IMR-90 (cell line): Measurements from ENCODE around the gene KLHL28. TPM values are rescaled to one million over a fixed set of nuclear protein-coding genes. Genes with fewer than 3 reads are reported as not detected.

Experiments
- ATAC-seq: fragments of 200-7000 bp; cut with Tn5 transposase; 2 replicates; pipeline ENCODE4 v1.9.1; 2020; ENCODE audit warnings: low read depth, mild to moderate bottlenecking, moderate library complexity
- BruUV-seq: library from RNA; stranded (reverse); fragments of 400-500 nt; replicated peaks from 2 replicates; lab custom pipeline; 2021; lab: Mats Ljungman, UMichigan
- CTCF ChIA-PET: fragments of 300-600 bp; formaldehyde crosslinking; extraction: SDS; loops from one replicate; lab custom pipeline; 2021; ENCODE audit warnings: antibody characterized with exemption; lab: Yijun Ruan, JAX
- POLR2A ChIA-PET: fragments of 300-600 bp; sonication (Branson Sonifier 250); formaldehyde crosslinking; loops from one replicate; lab custom pipeline; 2022; ENCODE audit warnings: antibody characterized with exemption; ENCODE audit not compliant: unreplicated experiment; lab: Charles Lee
- DNase-seq: peaks from one replicate; pipeline ENCODE4 v3.0.0; 2013
- H2AFZ ChIP-seq: replicated peaks from 2 replicates; pipeline ENCODE3; 2013; ENCODE audit warnings: low read length, mild to moderate bottlenecking; ENCODE audit not compliant: poor library complexity
- H2AK5ac ChIP-seq: 2 replicates; pipeline ENCODE4 v1.6.1; 2013; ENCODE audit warnings: low read depth, low read length, inconsistent platforms
- H2AK9ac ChIP-seq: replicated peaks from 2 replicates; pipeline ENCODE3; 2013; ENCODE audit warnings: mild to moderate bottlenecking, low read depth, low read length, moderate library complexity; ENCODE audit not compliant: poor library complexity
- H2BK120ac ChIP-seq: 2 replicates; pipeline ENCODE4 v1.6.1; 2013; ENCODE audit warnings: low read depth, low read length, inconsistent platforms
- H2BK15ac ChIP-seq: 3 replicates; pipeline ENCODE4 v1.6.1; 2013; ENCODE audit warnings: low read depth, low read length, inconsistent platforms
- H2BK20ac ChIP-seq: 2 replicates; pipeline ENCODE4 v1.6.1; 2013; ENCODE audit warnings: low read depth, mild to moderate bottlenecking, inconsistent platforms, low read length, moderate library complexity
- H2BK5ac ChIP-seq: 2 replicates; pipeline ENCODE4 v1.6.1; 2013; ENCODE audit warnings: mild to moderate bottlenecking, low read depth, low read length, inconsistent platforms; ENCODE audit not compliant: poor library complexity, severe bottlenecking
- H3K14ac ChIP-seq: replicated peaks from 2 replicates; pipeline ENCODE4 v1.6.1; 2013; ENCODE audit warnings: low read depth, low read length, inconsistent platforms
- H3K18ac ChIP-seq: 2 replicates; pipeline ENCODE4 v1.6.1; 2013; ENCODE audit warnings: low read depth, low read length, control low read depth
- H3K23ac ChIP-seq: 2 replicates; pipeline ENCODE4 v1.6.1; 2013; ENCODE audit warnings: low read depth, low read length, inconsistent platforms
- H3K27ac ChIP-seq: 2 replicates; pipeline ENCODE4 v1.5.1; 2013; ENCODE audit warnings: mild to moderate bottlenecking, control low read depth, low read length; ENCODE audit not compliant: insufficient read depth
- H3K27me3 ChIP-seq: 2 replicates; pipeline ENCODE4 v1.6.1; 2013; ENCODE audit warnings: low read length; ENCODE audit not compliant: control insufficient read depth, insufficient read depth
- H3K36me3 ChIP-seq: 2 replicates; pipeline ENCODE4 v1.6.1; 2013; ENCODE audit warnings: low read length, mixed read lengths; ENCODE audit not compliant: control insufficient read depth, insufficient read depth
- H3K4ac ChIP-seq: 2 replicates; pipeline ENCODE4 v1.6.1; 2013; ENCODE audit warnings: low read depth, low read length, inconsistent platforms
- H3K4me1 ChIP-seq: 2 replicates; pipeline ENCODE4 v1.6.1; 2013; ENCODE audit warnings: low read length, mixed read lengths; ENCODE audit not compliant: control insufficient read depth, insufficient read depth
- H3K4me2 ChIP-seq: 2 replicates; pipeline ENCODE4 v1.6.1; 2013; ENCODE audit warnings: low read depth, mild to moderate bottlenecking, control low read depth, low read length, moderate library complexity
- H3K4me3 ChIP-seq: 2 replicates; pipeline ENCODE4 v1.5.1; 2013; ENCODE audit warnings: low read depth, mild to moderate bottlenecking, control low read depth, low read length, moderate library complexity; ENCODE audit not compliant: insufficient read depth
- H3K56ac ChIP-seq: 2 replicates; pipeline ENCODE4 v1.6.1; 2013; ENCODE audit warnings: low read length, inconsistent platforms; ENCODE audit not compliant: insufficient read depth; ENCODE audit errors: extremely low read depth
- H3K79me1 ChIP-seq, 2 experiments: 2 replicates each; pipeline ENCODE4 v1.6.1; 2013; ENCODE audit warnings: low read length in 2 of 2, inconsistent platforms in 1 of 2, low read depth in 1 of 2
- H3K9ac ChIP-seq: 2 replicates; pipeline ENCODE4 v1.6.1; 2013; ENCODE audit warnings: low read depth, low read length, control low read depth
- H3K9me1 ChIP-seq: 2 replicates; pipeline ENCODE4 v1.6.1; 2013; ENCODE audit warnings: low read length, inconsistent platforms; ENCODE audit not compliant: insufficient read depth
- H3K9me3 ChIP-seq: 2 replicates; pipeline ENCODE4 v1.6.1; 2013; ENCODE audit warnings: low read length; ENCODE audit not compliant: control insufficient read depth, insufficient read depth
- H4K20me1 ChIP-seq: 2 replicates; pipeline ENCODE4 v1.6.1; 2013; ENCODE audit warnings: low read length, inconsistent platforms; ENCODE audit not compliant: insufficient read depth
- H4K5ac ChIP-seq: 2 replicates; pipeline ENCODE4 v1.6.1; 2013; ENCODE audit warnings: mild to moderate bottlenecking, low read depth, low read length, control low read depth
- H4K8ac ChIP-seq, 2 experiments: 2 replicates each; pipeline ENCODE4 v1.6.1; 2013; ENCODE audit warnings: low read depth in 2 of 2, low read length in 2 of 2, control low read depth in 1 of 2, inconsistent platforms in 1 of 2
- H4K91ac ChIP-seq: 2 replicates; pipeline ENCODE4 v1.6.1; 2013; ENCODE audit warnings: low read depth, low read length, inconsistent platforms; ENCODE audit not compliant: insufficient read depth
- BHLHE40 ChIP-seq: fragments of 150-350 bp; IDR thresholded peaks from 2 replicates; pipeline ENCODE4 v1.6.1; 2016; ENCODE audit warnings: mild to moderate bottlenecking, low read depth, low read length
- CEBPB ChIP-seq: IDR thresholded peaks from 2 replicates; pipeline ENCODE4 v1.6.1; 2012; ENCODE audit warnings: low read depth, low read length, improper control_type of control experiment
- CHD1 ChIP-seq: IDR thresholded peaks from 2 replicates; pipeline ENCODE4 v1.6.1; 2012; ENCODE audit warnings: low read depth, low read length, improper control_type of control experiment
- CTCF ChIP-seq: conservative IDR thresholded peaks from 2 replicates; pipeline ENCODE4 v1.5.1; 2012; ENCODE audit warnings: mild to moderate bottlenecking, low read depth, low read length, improper control_type of control experiment
- ELK1 ChIP-seq: fragments of 150-350 bp; IDR thresholded peaks from 2 replicates; pipeline ENCODE4 v1.6.1; 2016; ENCODE audit warnings: low read depth, mild to moderate bottlenecking, low read length, moderate library complexity, borderline replicate concordance
- MAFK ChIP-seq: IDR thresholded peaks from 2 replicates; pipeline ENCODE4 v1.6.1; 2012; ENCODE audit warnings: low read depth, low read length, improper control_type of control experiment
- MAZ ChIP-seq: IDR thresholded peaks from 2 replicates; pipeline ENCODE4 v1.6.1; 2012; ENCODE audit warnings: low read depth, mild to moderate bottlenecking, low read length, improper control_type of control experiment, moderate library complexity, borderline replicate concordance
- MXI1 ChIP-seq: IDR thresholded peaks from 2 replicates; pipeline ENCODE4 v1.6.1; 2012; ENCODE audit warnings: low read depth, mild to moderate bottlenecking, low read length, moderate library complexity, borderline replicate concordance
- NFE2L2 ChIP-seq: fragments of 150-350 bp; IDR thresholded peaks from 2 replicates; pipeline ENCODE4 v1.6.1; 2016; ENCODE audit warnings: low read depth, mild to moderate bottlenecking, low read length
- POLR2A ChIP-seq: IDR thresholded peaks from 2 replicates; pipeline ENCODE4 v1.6.1; 2012; ENCODE audit warnings: mild to moderate bottlenecking, low read depth, low read length
- RAD21 ChIP-seq: IDR thresholded peaks from 2 replicates; pipeline ENCODE4 v1.6.1; 2012; ENCODE audit warnings: low read length, improper control_type of control experiment
- RCOR1 ChIP-seq: IDR thresholded peaks from 2 replicates; pipeline ENCODE4 v1.6.1; 2012; ENCODE audit warnings: mild to moderate bottlenecking, low read length, improper control_type of control experiment; ENCODE audit not compliant: insufficient replicate concordance
- RFX5 ChIP-seq: IDR thresholded peaks from 2 replicates; pipeline ENCODE4 v1.8.0; 2012; ENCODE audit warnings: low read depth, mild to moderate bottlenecking, low read length, moderate library complexity
- SMC3 ChIP-seq: fragments of 150-350 bp; IDR thresholded peaks from 2 replicates; pipeline ENCODE4 v1.6.1; 2016; ENCODE audit warnings: low read depth, mild to moderate bottlenecking, antibody characterized with exemption, low read length, moderate library complexity
- USF2 ChIP-seq: fragments of 150-350 bp; IDR thresholded peaks from 2 replicates; pipeline ENCODE4 v1.6.1; 2017; ENCODE audit warnings: mild to moderate bottlenecking, antibody characterized with exemption, low read length, low read depth
- WGBS, 2 experiments: methylation state at CpG; one replicate each; pipeline versions ENCODE4 v1.1.5 to v1.1.7; 2013; ENCODE audit warnings: missing lambda C conversion rate in 2 of 2; ENCODE audit not compliant: insufficient read length in 1 of 2; ENCODE audit errors: extremely low coverage in 2 of 2; 5-methylcytosine and 5-hydroxymethylcytosine counted together
- dilution Hi-C: fragments of 300-500 bp; cut with HindIII; formaldehyde crosslinking; loops from one replicate; pipeline ENCODE4 v1.14.3; 2018; ENCODE audit warnings: low sequenced_read_pairs; ENCODE audit not compliant: unreplicated experiment
- in situ Hi-C: fragments of 300-500 bp; cut with MboI; formaldehyde crosslinking; loops from 3 replicates; pipeline ENCODE4 v1.14.3; 2019; ENCODE audit warnings: low sequenced_read_pairs, inconsistent platforms, mixed read lengths
- intact Hi-C: fragments of 100-400 bp; cut with micrococcal nuclease; formaldehyde crosslinking; loops from 2 replicates; pipeline ENCODE4 v1.10.0; 2022
- polyA plus RNA-seq, 3 experiments: library from polyadenylated mRNA; depleted of rRNA; stranded (reverse); fragments of >200 nt; gene quantifications; 2 replicates each; pipeline ENCODE4 v1.2.3, GENCODE V29; 2012; ENCODE audit warnings: low replicate concordance in 1 of 3
- total RNA-seq: library from RNA; depleted of rRNA; stranded (reverse); fragments of >200 nt; gene quantifications from 2 replicates; pipeline ENCODE4 v1.2.3, GENCODE V29; 2012

The KLHL28 gene
- total and polyA plus RNA-seq, 2 of the 4 experiments (the other 2 are of a cell fraction), result 2.9 to 7.7 TPM

GRCh38 chr14:44995196-44995595 is 33.4 kb upstream of the KLHL28 start:
- no peak overlapping the region for H3K9ac ChIP-seq
- BruUV-seq, result no TSS peak
- H4K5ac ChIP-seq, result no peak overlapping the region
- no peak overlapping the region for H4K8ac ChIP-seq
- H4K20me1 ChIP-seq, result no peaks in the 10 kb centered on the region
- no peak overlapping the region for H2BK20ac ChIP-seq
- H3K9me1 ChIP-seq, result no peaks in the 10 kb centered on the region
- TF ChIP-seq CEBPB (no peak), CTCF (no peak), RFX5 (no peak), USF2 (no peak), SMC3 (no peak), MAFK (no peak), ELK1 (no peak), RCOR1 (no peak), BHLHE40 (no peak), RAD21 (no peak), MAZ (no peak), MXI1 (no peak), CHD1 (no peak), POLR2A (no peak), NFE2L2 (no peak)
- in situ Hi-C loops (no loop called here), intact Hi-C loops (no loop called here), dilution Hi-C loops (no loop called here)
- no peak overlapping the region for H2BK120ac ChIP-seq
- ChIA-PET POLR2A (no interaction called here), CTCF (no interaction called here)
- peaks cover 3% of the 10 kb centered on the region; the same call in 1 of the 2 replicates for H3K36me3 ChIP-seq
- H3K4ac ChIP-seq, result no peak overlapping the region
- H3K79me1 ChIP-seq, result peaks cover 11 to 18% of the 10 kb centered on the region in 2 experiments
- DNase-seq (no peak), ATAC-seq (no peak)
- H2AK9ac ChIP-seq, result no peak overlapping the region
- no peak overlapping the region for H3K27ac ChIP-seq
- no peaks in the 10 kb centered on the region for H3K9me3 ChIP-seq
- H3K4me1 ChIP-seq, result no peaks in the 10 kb centered on the region
- no peak overlapping the region for H3K18ac ChIP-seq
- H3K4me2 ChIP-seq, result no peak overlapping the region
- H3K14ac ChIP-seq, result no peak overlapping the region
- H3K4me3 ChIP-seq, result no peak overlapping the region
- H3K56ac ChIP-seq, result no peak overlapping the region
- no peak overlapping the region for H2AFZ ChIP-seq
- H3K27me3 ChIP-seq, result no peaks in the 10 kb centered on the region
- H4K91ac ChIP-seq, result no peak overlapping the region
- no peak overlapping the region for H2AK5ac ChIP-seq
- H2BK15ac ChIP-seq, result no peak overlapping the region
- no CpG with 5 or more reads among the region's 3 CpGs for WGBS, 2 experiments
- H3K23ac ChIP-seq, result no peak overlapping the region
- no peak overlapping the region for H2BK5ac ChIP-seq
